Trophoblast cell (in vitro differentiated cells and primary cell): ENCODE measurements around the gene MIOX.
A peak's percentile ranks its signal among the peaks of the same experiment; 100 is the strongest.

Experiments
- DNase-seq, 2 donors: peaks; one replicate each; pipeline ENCODE4 v3.0.0-alpha.2; 2016
- H2AFZ ChIP-seq: 2 replicates; pipeline ENCODE4 v1.6.1; 2013; ENCODE audit warnings: low read length, moderate library complexity, mild to moderate bottlenecking; ENCODE audit not compliant: insufficient read depth, poor library complexity
- H2AK5ac ChIP-seq: 2 replicates; pipeline ENCODE4 v1.6.1; 2013; ENCODE audit warnings: mild to moderate bottlenecking, low read length
- H2BK120ac ChIP-seq: 2 replicates; pipeline ENCODE4 v1.6.1; 2013; ENCODE audit warnings: low read length, mild to moderate bottlenecking, moderate library complexity; ENCODE audit not compliant: insufficient read depth, poor library complexity
- H2BK12ac ChIP-seq: 2 replicates; pipeline ENCODE4 v1.6.1; 2013; ENCODE audit warnings: mild to moderate bottlenecking, low read length, moderate library complexity
- H2BK5ac ChIP-seq: 2 replicates; pipeline ENCODE4 v1.6.1; 2013; ENCODE audit warnings: low read length, low read depth, moderate library complexity, mild to moderate bottlenecking; ENCODE audit not compliant: poor library complexity
- H3K14ac ChIP-seq: 2 replicates; pipeline ENCODE4 v1.6.1; 2013; ENCODE audit warnings: mild to moderate bottlenecking, low read length
- H3K18ac ChIP-seq: 2 replicates; pipeline ENCODE4 v1.6.1; 2013; ENCODE audit warnings: mild to moderate bottlenecking, low read length
- H3K23ac ChIP-seq: 2 replicates; pipeline ENCODE4 v1.6.1; 2013; ENCODE audit warnings: low read length
- H3K27ac ChIP-seq: 2 replicates; pipeline ENCODE4 v1.5.1; 2013; ENCODE audit warnings: low read depth, mild to moderate bottlenecking, inconsistent platforms, low read length, moderate library complexity
- H3K27me3 ChIP-seq: 2 replicates; pipeline ENCODE4 v1.6.1; 2013; ENCODE audit warnings: inconsistent platforms, mild to moderate bottlenecking, low read length, moderate library complexity; ENCODE audit not compliant: insufficient read depth
- H3K36me3 ChIP-seq, 2 experiments: 1 replicate in 1 of 2; 2 replicates in 1 of 2; pipeline ENCODE4 v1.6.1; 2013; ENCODE audit warnings: low read length in 2 of 2, mild to moderate bottlenecking in 2 of 2, moderate library complexity in 1 of 2; ENCODE audit not compliant: insufficient read depth in 2 of 2, control insufficient read depth in 1 of 2
- H3K4ac ChIP-seq: 2 replicates; pipeline ENCODE4 v1.6.1; 2013; ENCODE audit warnings: low read depth, mild to moderate bottlenecking, low read length, moderate library complexity
- H3K4me1 ChIP-seq, 2 experiments: 1 replicate in 1 of 2; 2 replicates in 1 of 2; pipeline ENCODE4 v1.6.1; 2013; ENCODE audit warnings: low read length in 2 of 2, mild to moderate bottlenecking in 2 of 2, moderate library complexity in 1 of 2; ENCODE audit not compliant: insufficient read depth in 2 of 2, control insufficient read depth in 1 of 2
- H3K4me2 ChIP-seq: 2 replicates; pipeline ENCODE4 v1.6.1; 2013; ENCODE audit warnings: inconsistent platforms, mild to moderate bottlenecking, low read length, moderate library complexity
- H3K4me3 ChIP-seq: 2 replicates; pipeline ENCODE4 v1.5.1; 2013; ENCODE audit warnings: mild to moderate bottlenecking, low read depth, low read length, inconsistent platforms
- H3K79me1 ChIP-seq: one replicate; pipeline ENCODE4 v1.6.1; 2013; ENCODE audit warnings: low read length
- H3K79me2 ChIP-seq: 2 replicates; pipeline ENCODE4 v1.6.1; 2013; ENCODE audit warnings: low read length, mild to moderate bottlenecking; ENCODE audit not compliant: control insufficient read depth, insufficient read depth, poor library complexity
- H3K9ac ChIP-seq: 2 replicates; pipeline ENCODE4 v1.6.1; 2013; ENCODE audit warnings: mild to moderate bottlenecking, low read length
- H3K9me3 ChIP-seq: 2 replicates; pipeline ENCODE4 v1.6.1; 2013; ENCODE audit warnings: low read depth, mild to moderate bottlenecking, control low read depth, inconsistent platforms, low read length; ENCODE audit not compliant: insufficient read depth
- H4K12ac ChIP-seq: 2 replicates; pipeline ENCODE4 v1.6.1; 2013; ENCODE audit warnings: low read depth, mild to moderate bottlenecking, low read length, moderate library complexity
- H4K8ac ChIP-seq: 2 replicates; pipeline ENCODE4 v1.6.1; 2013; ENCODE audit warnings: low read depth, mild to moderate bottlenecking, low read length, moderate library complexity
- H4K91ac ChIP-seq: one replicate; pipeline ENCODE4 v1.6.1; 2013; ENCODE audit warnings: low read depth, mild to moderate bottlenecking, low read length, moderate library complexity
- WGBS: extraction: QIAGEN DNeasy Blood & Tissue Kit; methylation state at CpG from one replicate; pipeline ENCODE4 v1.1.7; 2013; ENCODE audit warnings: missing lambda C conversion rate; ENCODE audit not compliant: insufficient read length, insufficient coverage; ENCODE audit errors: extremely low coverage; 5-methylcytosine and 5-hydroxymethylcytosine counted together

Gene MIOX

GRCh38 chr22:50525104-50525857 lies 38.6 kb downstream of the MIOX start, which contains the start of gene SCO2:
Gene SCO2 (minus strand): TSS chr22:50525598. CDS start chr22:50524411, 1,187 bp downstream.
- Histone ChIP-seq H3K18ac (peak within 1 kb of the TSS; percentile 78), H4K8ac (peak within 1 kb of the TSS; percentile 86), H3K23ac (no peak within 1 kb of the TSS), H2AFZ (peak within 1 kb of the TSS; percentile 50), H3K14ac (peak within 1 kb of the TSS; percentile 80), H3K4me3 (peak within 1 kb of the TSS; percentile 77), H3K4me2 (peak within 1 kb of the TSS; percentile 85), H2BK12ac (no peak within 1 kb of the TSS), H4K91ac (peak within 1 kb of the TSS; percentile 89), H3K9me3 (no peaks in the 10 kb centered on the region), H3K27me3 (no peaks in the 10 kb centered on the region), H3K79me1 (peaks cover 25% of the 10 kb centered on the region), H3K27ac (peak within 1 kb of the TSS; percentile 88), H2BK5ac (peak within 1 kb of the TSS; percentile 70), H2BK120ac (peak within 1 kb of the TSS; percentile 79), H3K4ac (peak within 1 kb of the TSS; percentile 75), H4K12ac (peak within 1 kb of the TSS; percentile 57), H2AK5ac (peak within 1 kb of the TSS; percentile 62), H3K79me2 (peaks cover 17% of the 10 kb centered on the region), H3K36me3 (peaks cover 36 to 40% of the 10 kb centered on the region in 2 experiments), H3K4me1 (peaks cover 21 to 36% of the 10 kb centered on the region in 2 experiments), H3K9ac (peak within 1 kb of the TSS; percentile 86)
- DNase-seq: peak; percentile 97 to 100
- no CpG with 5 or more reads among the region's 84 CpGs for WGBS

GRCh38 chr22:50525858-50526107 lies 39.1 kb downstream of the MIOX start:
- H3K4ac ChIP-seq: peak overlapping the region; percentile 10
- H3K4me1 ChIP-seq: peaks cover 23 to 41% of the 10 kb centered on the region in 2 experiments
- peak overlapping the region; percentile 77 for H3K4me3 ChIP-seq
- peak overlapping the region; percentile 33 for H2AFZ ChIP-seq
- H3K18ac ChIP-seq: peak overlapping the region; percentile 67
- peak overlapping the region; percentile 66 for H2BK5ac ChIP-seq
- H2AK5ac ChIP-seq: no peak overlapping the region
- H4K8ac ChIP-seq: peak overlapping the region; percentile 79
- H3K4me2 ChIP-seq: peak overlapping the region; percentile 85
- H3K27me3 ChIP-seq: no peaks in the 10 kb centered on the region
- no peak for DNase-seq
- peaks cover 21% of the 10 kb centered on the region for H3K79me2 ChIP-seq
- H3K14ac ChIP-seq: peak overlapping the region; percentile 78
- no CpG with 5 or more reads among the region's 33 CpGs for WGBS
- peak overlapping the region; percentile 57 for H4K12ac ChIP-seq
- peak overlapping the region; percentile 80 for H3K9ac ChIP-seq
- H3K36me3 ChIP-seq: peaks cover 36 to 38% of the 10 kb centered on the region in 2 experiments
- H4K91ac ChIP-seq: peak overlapping the region; percentile 89
- peak overlapping the region; percentile 88 for H3K27ac ChIP-seq
- H3K23ac ChIP-seq: no peak overlapping the region
- H3K79me1 ChIP-seq: peaks cover 29% of the 10 kb centered on the region
- H3K9me3 ChIP-seq: no peaks in the 10 kb centered on the region
- no peak overlapping the region for H2BK12ac ChIP-seq
- no peak overlapping the region for H2BK120ac ChIP-seq

GRCh38 chr22:50526108-50526833 lies 39.6 kb downstream of the MIOX start:
- Histone ChIP-seq H4K12ac (peak overlapping the region; percentile 57), H2BK12ac (no peak overlapping the region), H3K18ac (peak overlapping the region; percentile 72), H3K79me1 (peaks cover 34% of the 10 kb centered on the region), H3K27me3 (no peaks in the 10 kb centered on the region), H3K9ac (peak overlapping the region; percentile 85), H3K27ac (peak overlapping the region; percentile 88), H3K14ac (peak overlapping the region; percentile 78), H3K23ac (no peak overlapping the region), H3K4ac (peak overlapping the region; percentile 44), H3K4me2 (peak overlapping the region; percentile 85), H3K79me2 (peaks cover 24% of the 10 kb centered on the region), H4K8ac (peak overlapping the region; percentile 79), H2AK5ac (peak overlapping the region; percentile 62), H4K91ac (peak overlapping the region; percentile 89), H2BK120ac (peak overlapping the region; percentile 79), H3K36me3 (peaks cover 31 to 33% of the 10 kb centered on the region in 2 experiments), H2BK5ac (peak overlapping the region; percentile 66), H3K4me3 (peak overlapping the region; percentile 77), H2AFZ (peak overlapping the region; percentile 12), H3K4me1 (peaks cover 27 to 46% of the 10 kb centered on the region in 2 experiments), H3K9me3 (no peaks in the 10 kb centered on the region)
- peak; percentile 95 to 97 for DNase-seq
- WGBS: no CpG with 5 or more reads among the region's 77 CpGs

GRCh38 chr22:50526834-50527801 lies 40.5 kb downstream of the MIOX start:
- Histone ChIP-seq H3K27me3 (no peaks in the 10 kb centered on the region), H3K79me1 (peaks cover 42% of the 10 kb centered on the region), H3K14ac (peak overlapping the region; percentile 72), H2AFZ (peak overlapping the region; percentile 12), H3K4me3 (peak overlapping the region; percentile 77), H2AK5ac (peak overlapping the region; percentile 62), H3K4ac (peak overlapping the region; percentile 43), H3K4me1 (peaks cover 30 to 53% of the 10 kb centered on the region in 2 experiments), H4K91ac (peak overlapping the region; percentile 89), H3K27ac (peak overlapping the region; percentile 88), H3K36me3 (peaks cover 23 to 25% of the 10 kb centered on the region in 2 experiments), H4K12ac (peak overlapping the region; percentile 57), H3K18ac (peak overlapping the region; percentile 72), H3K79me2 (peaks cover 31% of the 10 kb centered on the region), H3K9ac (peak overlapping the region; percentile 85), H2BK12ac (no peak overlapping the region), H2BK120ac (peak overlapping the region; percentile 79), H3K4me2 (peak overlapping the region; percentile 85), H3K9me3 (no peaks in the 10 kb centered on the region), H2BK5ac (peak overlapping the region; percentile 66), H3K23ac (no peak overlapping the region), H4K8ac (peak overlapping the region; percentile 79)
- WGBS: no CpG with 5 or more reads among the region's 29 CpGs
- peak; percentile 75 to 80 for DNase-seq
